Heart right ventricle (tissue), 16 donors: Measurements from ENCODE around the gene ZNF81. TPM values are rescaled to one million over a fixed set of nuclear protein-coding genes. Genes with fewer than 3 reads are reported as not detected.
"Not testable (repeated sequence)": the region's sequence is repeated elsewhere in the genome, so short reads cannot be mapped to it uniquely, and the experiment has no call there.

Experiments used
- ATAC-seq, 8 donors: fragments of 200-7000 bp; cut with Tn5 transposase; one replicate each; pipeline ENCODE4 v1.9.1; 2020; ENCODE audit warnings: mild to moderate bottlenecking in 8 of 8, moderate library complexity in 8 of 8, moderate number of reproducible peaks in 1 of 8
- DNase-seq, 2 donors: peaks; one replicate each; pipeline ENCODE4 v3.0.0-alpha.2; 2020
- H3K27ac ChIP-seq, 10 donors: fragments of 200-600 bp; sonication (generic) in 2 of 10; one replicate each; pipeline versions ENCODE4 v1.5.0 to v1.8.0; 2020 to 2022; ENCODE audit warnings: mild to moderate bottlenecking in 3 of 10
- H3K27me3 ChIP-seq, 7 donors: fragments of 200-600 bp; one replicate each; pipeline ENCODE4 v1.8.0; 2021 to 2022; ENCODE audit warnings: mild to moderate bottlenecking in 2 of 7
- H3K36me3 ChIP-seq, 9 donors: fragments of 200-600 bp; sonication (generic) in 1 of 9; one replicate each; pipeline versions ENCODE4 v1.5.0 to v1.8.0; 2020 to 2022; ENCODE audit warnings: mild to moderate bottlenecking in 2 of 9
- H3K4me1 ChIP-seq, 9 donors: fragments of 200-600 bp; sonication (generic) in 1 of 9; one replicate each; pipeline versions ENCODE4 v1.5.0 to v1.8.0; 2020 to 2022; ENCODE audit warnings: mild to moderate bottlenecking in 4 of 9
- H3K4me3 ChIP-seq, 10 donors: fragments of 200-600 bp; sonication (generic) in 2 of 10; one replicate each; pipeline versions ENCODE4 v1.5.0 to v1.8.0; 2020 to 2022; ENCODE audit warnings: mild to moderate bottlenecking in 7 of 10, moderate library complexity in 2 of 10
- H3K9me3 ChIP-seq, 11 donors: fragments of 200-600 bp in 10 of 11; sonication (generic) in 2 of 11; one replicate each; pipeline versions ENCODE4 v1.5.0 to v1.8.0; 2013 to 2022; ENCODE audit warnings: mild to moderate bottlenecking in 2 of 11, control low read depth in 1 of 11, moderate library complexity in 1 of 11
- CTCF ChIP-seq, 9 donors: fragments of 200-600 bp; sonication (generic) in 2 of 9; IDR thresholded peaks; one replicate each; pipeline versions ENCODE4 v1.5.0 to v1.8.0; 2021 to 2022; ENCODE audit warnings: antibody characterized with exemption in 9 of 9, mild to moderate bottlenecking in 5 of 9, moderate library complexity in 1 of 9
- WGBS, 2 donors: extraction: QIAGEN DNeasy Blood & Tissue Kit; methylation state at CpG; one replicate each; pipeline ENCODE4 v1.1.7; 2013; ENCODE audit warnings: inconsistent platforms in 1 of 2; 5-methylcytosine and 5-hydroxymethylcytosine counted together
- intact Hi-C, 10 donors: fragments of 100-400 bp; cut with DNase I; formaldehyde crosslinking; loops; one replicate each; pipeline versions ENCODE4 v1.11.1 to v1.14.2; 2022
- polyA plus RNA-seq, 2 donors: library from polyadenylated mRNA; stranded (reverse); fragments of 200-250 nt; gene quantifications; one replicate each; pipeline ENCODE4 v1.2.3, GENCODE V29; 2013
- total RNA-seq, 10 donors: library from RNA; stranded (reverse); fragmentation: NEBNext Ultra II Directional in 3 of 10; extraction: Animal tissue kit (Norgen Biotek cat#: 25700) in 3 of 10; gene quantifications; one replicate each; pipeline versions ENCODE4 v1.2.1 to v1.2.4, GENCODE V29; 2021 to 2023
- donor health status: Arrhythmogenic right ventricular cardiomyopathy.
- donor health status: ischemic (EF 13 %, LVEDD 7.1; RV severe dilation, severe dysfunction).
- donor health status: healthy with polysubstance abuse.
- donor health status: DM: no; HTN: yes; CAD: no.
- donor health status: DM: no; HTN: no; CAD: no.
- donor health status: ischemic (EF 25% LVEDD 6.9; RV normal size, moderate dysfunction).
- donor health status: ischemic (EF 25% LVEDD 5.7; RV mildly dilated, moderate dysfunction).
- donor health status: healthy.
- donor health status: DM: yes; HTN: yes; CAD: no.
- donor health status: Ischemic cardiomyopathy.
- donor health status: ischemic (EF 35%, LVEDD 5.7; RV mildly dilated, moderate dysfunction).
- donor health status: nonischemic (EF 11% LVEDD 7.7; RV severe dilation, severe dysfunction).
- donor health status: DM: yes; HTN: yes; CAD: no.
- donor health status: PGD.
- donor health status: ischemic (EF 29% LVEDD 5.4; RV normal size, mild dysfunction).
- donor health status: nonischemic (EF 23%, LVEDD 6.1; RV moderate dilation, normal function).

Gene ZNF81
- total and polyA plus RNA-seq, 12 donors = 1.8 to 10.1 (median 6.5) TPM

- intact Hi-C loops = no loop called here
- no peaks in the 10 kb centered on the region for H3K4me1 ChIP-seq
- no peak overlapping the region for H3K4me3 ChIP-seq
- ATAC-seq (no peak), DNase-seq (no peak)
- WGBS, 2 donors = 97% methylated on average over 2 of the region's 2 CpGs
- no peaks in the 10 kb centered on the region for H3K36me3 ChIP-seq
- H3K9me3 ChIP-seq = no peaks in the 10 kb centered on the region
- no peaks in the 10 kb centered on the region for H3K27me3 ChIP-seq
- H3K27ac ChIP-seq = no peak overlapping the region
- TF ChIP-seq CTCF (IDR thresholded peaks at IDR 0.05) = no peak
Observed at GRCh38 chrX:47927212-47927611, 90.5 kb downstream of the ZNF81 start.

- 86% methylated on average over 3 of the region's 3 CpGs for WGBS, 2 donors
- intact Hi-C loops, H3K4me3 ChIP-seq, H3K27ac ChIP-seq, H3K36me3 ChIP-seq, H3K4me1 ChIP-seq, ATAC-seq, H3K9me3 ChIP-seq, H3K27me3 ChIP-seq, DNase-seq: not testable (repeated sequence)
Observed at GRCh38 chrX:47931970-47932369, 95.3 kb downstream of the ZNF81 start.

- Histone ChIP-seq H3K27ac (no peak overlapping the region), H3K9me3 (peaks cover 0 to 12% (median 0%) of the 10 kb centered on the region in 11 donors), H3K36me3 (no peaks in the 10 kb centered on the region), H3K27me3 (no peaks in the 10 kb centered on the region), H3K4me1 (no peaks in the 10 kb centered on the region), H3K4me3 (no peak overlapping the region)
- no peak for TF ChIP-seq CTCF (IDR thresholded peaks at IDR 0.05)
- no peak for ATAC-seq
- WGBS, 2 donors = 57 to 83% methylated on average over 5 of the region's 5 CpGs
- intact Hi-C loops = no loop called here
- DNase-seq = no peak
Observed at GRCh38 chrX:47933946-47934345, 97.2 kb downstream of the ZNF81 start.

- no peak overlapping the region for H3K27ac ChIP-seq
- H3K4me1 ChIP-seq = no peaks in the 10 kb centered on the region
- TF ChIP-seq CTCF (IDR thresholded peaks at IDR 0.05) = no peak
- H3K9me3 ChIP-seq = peaks cover 0 to 12% (median 0%) of the 10 kb centered on the region in 11 donors
- peak overlapping the region in 6 of 10 donors; percentile 17 to 30 (median 23) for H3K4me3 ChIP-seq
- WGBS, 2 donors = 5 to 9% methylated on average over 13 to 15 of the region's 15 CpGs
- H3K27me3 ChIP-seq = no peaks in the 10 kb centered on the region
- no peaks in the 10 kb centered on the region for H3K36me3 ChIP-seq
- peak in 1 of 8 donors; percentile 28 for ATAC-seq
- DNase-seq = no peak
- intact Hi-C loops = no loop called here
Observed at GRCh38 chrX:47936224-47936939, 99.7 kb downstream of the ZNF81 start.

- H3K4me3 ChIP-seq = peak overlapping the region in 4 of 10 donors; percentile 17 to 30 (median 24)
- no peak overlapping the region for H3K27ac ChIP-seq
- no peak for DNase-seq
- H3K27me3 ChIP-seq = no peaks in the 10 kb centered on the region
- ATAC-seq = no peak
- intact Hi-C loops = no loop called here
- WGBS, 2 donors = 76 to 81% methylated on average over 3 of the region's 3 CpGs
- H3K9me3 ChIP-seq = peaks cover 0 to 12% (median 0%) of the 10 kb centered on the region in 11 donors
- H3K36me3 ChIP-seq = no peaks in the 10 kb centered on the region
- TF ChIP-seq CTCF (IDR thresholded peaks at IDR 0.05) = no peak
- H3K4me1 ChIP-seq = no peaks in the 10 kb centered on the region
Observed at GRCh38 chrX:47936940-47937317, 100.2 kb downstream of the ZNF81 start.
